IMR-90 (cell line): ENCODE measurements around the gene SMIM5. TPM values are rescaled to one million over a fixed set of nuclear protein-coding genes. Genes with fewer than 3 reads are reported as not detected.

ENCODE experiments used
- ATAC-seq: fragments of 200-7000 bp; cut with Tn5 transposase; 2 replicates; pipeline ENCODE4 v1.9.1; 2020; ENCODE audit warnings: low read depth, mild to moderate bottlenecking, moderate library complexity
- BruUV-seq: library from RNA; stranded (reverse); fragments of 400-500 nt; replicated peaks from 2 replicates; lab custom pipeline; 2021; lab: Mats Ljungman, UMichigan
- CTCF ChIA-PET: fragments of 300-600 bp; formaldehyde crosslinking; extraction: SDS; loops from one replicate; lab custom pipeline; 2021; ENCODE audit warnings: antibody characterized with exemption; lab: Yijun Ruan, JAX
- POLR2A ChIA-PET: fragments of 300-600 bp; sonication (Branson Sonifier 250); formaldehyde crosslinking; loops from one replicate; lab custom pipeline; 2022; ENCODE audit warnings: antibody characterized with exemption; ENCODE audit not compliant: unreplicated experiment; lab: Charles Lee
- DNase-seq: peaks from one replicate; pipeline ENCODE4 v3.0.0; 2013
- H2AFZ ChIP-seq: replicated peaks from 2 replicates; pipeline ENCODE3; 2013; ENCODE audit warnings: low read length, mild to moderate bottlenecking; ENCODE audit not compliant: poor library complexity
- H2AK5ac ChIP-seq: 2 replicates; pipeline ENCODE4 v1.6.1; 2013; ENCODE audit warnings: low read depth, low read length, inconsistent platforms
- H2AK9ac ChIP-seq: replicated peaks from 2 replicates; pipeline ENCODE3; 2013; ENCODE audit warnings: mild to moderate bottlenecking, low read depth, low read length, moderate library complexity; ENCODE audit not compliant: poor library complexity
- H2BK120ac ChIP-seq: 2 replicates; pipeline ENCODE4 v1.6.1; 2013; ENCODE audit warnings: low read depth, low read length, inconsistent platforms
- H2BK15ac ChIP-seq: 3 replicates; pipeline ENCODE4 v1.6.1; 2013; ENCODE audit warnings: low read depth, low read length, inconsistent platforms
- H2BK20ac ChIP-seq: 2 replicates; pipeline ENCODE4 v1.6.1; 2013; ENCODE audit warnings: low read depth, mild to moderate bottlenecking, inconsistent platforms, low read length, moderate library complexity
- H2BK5ac ChIP-seq: 2 replicates; pipeline ENCODE4 v1.6.1; 2013; ENCODE audit warnings: mild to moderate bottlenecking, low read depth, low read length, inconsistent platforms; ENCODE audit not compliant: poor library complexity, severe bottlenecking
- H3K14ac ChIP-seq: replicated peaks from 2 replicates; pipeline ENCODE4 v1.6.1; 2013; ENCODE audit warnings: low read depth, low read length, inconsistent platforms
- H3K18ac ChIP-seq: 2 replicates; pipeline ENCODE4 v1.6.1; 2013; ENCODE audit warnings: low read depth, low read length, control low read depth
- H3K23ac ChIP-seq: 2 replicates; pipeline ENCODE4 v1.6.1; 2013; ENCODE audit warnings: low read depth, low read length, inconsistent platforms
- H3K27ac ChIP-seq: 2 replicates; pipeline ENCODE4 v1.5.1; 2013; ENCODE audit warnings: mild to moderate bottlenecking, control low read depth, low read length; ENCODE audit not compliant: insufficient read depth
- H3K27me3 ChIP-seq: 2 replicates; pipeline ENCODE4 v1.6.1; 2013; ENCODE audit warnings: low read length; ENCODE audit not compliant: control insufficient read depth, insufficient read depth
- H3K36me3 ChIP-seq: 2 replicates; pipeline ENCODE4 v1.6.1; 2013; ENCODE audit warnings: low read length, mixed read lengths; ENCODE audit not compliant: control insufficient read depth, insufficient read depth
- H3K4ac ChIP-seq: 2 replicates; pipeline ENCODE4 v1.6.1; 2013; ENCODE audit warnings: low read depth, low read length, inconsistent platforms
- H3K4me1 ChIP-seq: 2 replicates; pipeline ENCODE4 v1.6.1; 2013; ENCODE audit warnings: low read length, mixed read lengths; ENCODE audit not compliant: control insufficient read depth, insufficient read depth
- H3K4me2 ChIP-seq: 2 replicates; pipeline ENCODE4 v1.6.1; 2013; ENCODE audit warnings: low read depth, mild to moderate bottlenecking, control low read depth, low read length, moderate library complexity
- H3K4me3 ChIP-seq: 2 replicates; pipeline ENCODE4 v1.5.1; 2013; ENCODE audit warnings: low read depth, mild to moderate bottlenecking, control low read depth, low read length, moderate library complexity; ENCODE audit not compliant: insufficient read depth
- H3K56ac ChIP-seq: 2 replicates; pipeline ENCODE4 v1.6.1; 2013; ENCODE audit warnings: low read length, inconsistent platforms; ENCODE audit not compliant: insufficient read depth; ENCODE audit errors: extremely low read depth
- H3K79me1 ChIP-seq, 2 experiments: 2 replicates each; pipeline ENCODE4 v1.6.1; 2013; ENCODE audit warnings: low read length in 2 of 2, inconsistent platforms in 1 of 2, low read depth in 1 of 2
- H3K9ac ChIP-seq: 2 replicates; pipeline ENCODE4 v1.6.1; 2013; ENCODE audit warnings: low read depth, low read length, control low read depth
- H3K9me1 ChIP-seq: 2 replicates; pipeline ENCODE4 v1.6.1; 2013; ENCODE audit warnings: low read length, inconsistent platforms; ENCODE audit not compliant: insufficient read depth
- H3K9me3 ChIP-seq: 2 replicates; pipeline ENCODE4 v1.6.1; 2013; ENCODE audit warnings: low read length; ENCODE audit not compliant: control insufficient read depth, insufficient read depth
- H4K20me1 ChIP-seq: 2 replicates; pipeline ENCODE4 v1.6.1; 2013; ENCODE audit warnings: low read length, inconsistent platforms; ENCODE audit not compliant: insufficient read depth
- H4K5ac ChIP-seq: 2 replicates; pipeline ENCODE4 v1.6.1; 2013; ENCODE audit warnings: mild to moderate bottlenecking, low read depth, low read length, control low read depth
- H4K8ac ChIP-seq, 2 experiments: 2 replicates each; pipeline ENCODE4 v1.6.1; 2013; ENCODE audit warnings: low read depth in 2 of 2, low read length in 2 of 2, control low read depth in 1 of 2, inconsistent platforms in 1 of 2
- H4K91ac ChIP-seq: 2 replicates; pipeline ENCODE4 v1.6.1; 2013; ENCODE audit warnings: low read depth, low read length, inconsistent platforms; ENCODE audit not compliant: insufficient read depth
- CTCF ChIP-seq: conservative IDR thresholded peaks from 2 replicates; pipeline ENCODE4 v1.5.1; 2012; ENCODE audit warnings: mild to moderate bottlenecking, low read depth, low read length, improper control_type of control experiment
- MAZ ChIP-seq: IDR thresholded peaks from 2 replicates; pipeline ENCODE4 v1.6.1; 2012; ENCODE audit warnings: low read depth, mild to moderate bottlenecking, low read length, improper control_type of control experiment, moderate library complexity, borderline replicate concordance
- POLR2A ChIP-seq: IDR thresholded peaks from 2 replicates; pipeline ENCODE4 v1.6.1; 2012; ENCODE audit warnings: mild to moderate bottlenecking, low read depth, low read length
- USF2 ChIP-seq: fragments of 150-350 bp; IDR thresholded peaks from 2 replicates; pipeline ENCODE4 v1.6.1; 2017; ENCODE audit warnings: mild to moderate bottlenecking, antibody characterized with exemption, low read length, low read depth
- WGBS, 2 experiments: methylation state at CpG; one replicate each; pipeline versions ENCODE4 v1.1.5 to v1.1.7; 2013; ENCODE audit warnings: missing lambda C conversion rate in 2 of 2; ENCODE audit not compliant: insufficient read length in 1 of 2; ENCODE audit errors: extremely low coverage in 2 of 2; 5-methylcytosine and 5-hydroxymethylcytosine counted together
- dilution Hi-C: fragments of 300-500 bp; cut with HindIII; formaldehyde crosslinking; loops from one replicate; pipeline ENCODE4 v1.14.3; 2018; ENCODE audit warnings: low sequenced_read_pairs; ENCODE audit not compliant: unreplicated experiment
- in situ Hi-C: fragments of 300-500 bp; cut with MboI; formaldehyde crosslinking; loops from 3 replicates; pipeline ENCODE4 v1.14.3; 2019; ENCODE audit warnings: low sequenced_read_pairs, inconsistent platforms, mixed read lengths
- intact Hi-C: fragments of 100-400 bp; cut with micrococcal nuclease; formaldehyde crosslinking; loops from 2 replicates; pipeline ENCODE4 v1.10.0; 2022
- polyA plus RNA-seq, 3 experiments: library from polyadenylated mRNA; depleted of rRNA; stranded (reverse); fragments of >200 nt; gene quantifications; 2 replicates each; pipeline ENCODE4 v1.2.3, GENCODE V29; 2012; ENCODE audit warnings: low replicate concordance in 1 of 3
- total RNA-seq: library from RNA; depleted of rRNA; stranded (reverse); fragments of >200 nt; gene quantifications from 2 replicates; pipeline ENCODE4 v1.2.3, GENCODE V29; 2012

SMIM5 gene
- total and polyA plus RNA-seq, 2 of the 4 experiments (the other 2 are of a cell fraction) = not detected

- Histone ChIP-seq H3K4me1 (no peaks in the 10 kb centered on the region), H2BK120ac (no peak overlapping the region), H2BK20ac (no peak overlapping the region), H3K14ac (no peak overlapping the region), H3K9me3 (no peaks in the 10 kb centered on the region), H4K20me1 (no peaks in the 10 kb centered on the region), H4K5ac (no peak overlapping the region), H3K4me2 (no peak overlapping the region), H3K27ac (no peak overlapping the region), H2AK5ac (no peak overlapping the region), H3K9ac (no peak overlapping the region), H3K4me3 (no peak overlapping the region), H3K36me3 (peaks cover 39% of the 10 kb centered on the region), H3K18ac (no peak overlapping the region), H3K27me3 (no peaks in the 10 kb centered on the region), H2AK9ac (no peak overlapping the region), H4K91ac (no peak overlapping the region), H2BK15ac (no peak overlapping the region), H3K9me1 (no peaks in the 10 kb centered on the region), H2BK5ac (no peak overlapping the region), H4K8ac (no peak overlapping the region), H3K4ac (no peak overlapping the region), H3K79me1 (no peaks in the 10 kb centered on the region), H3K56ac (no peak overlapping the region), H2AFZ (no peak overlapping the region), H3K23ac (no peak overlapping the region)
- POLR2A ChIA-PET = no interaction called here
- intact Hi-C loops (no loop called here), dilution Hi-C loops (no loop called here), in situ Hi-C loops (no loop called here)
- DNase-seq = no peak
- CTCF ChIA-PET = interaction anchor here (0.6 to 1.7 kb wide), 4 partner anchors 19 to 98 kb away, joined by 3 to 12 read pairs (median 6); partner anchors contain the start of gene SMIM5
- TF ChIP-seq CTCF = no peak
- TF ChIP-seq MAZ = no peak
- no peak for TF ChIP-seq USF2
- TF ChIP-seq POLR2A = no peak
- ATAC-seq = no peak
- no TSS peak for BruUV-seq
- 82% methylated on average over 2 of the region's 5 CpGs; no CpG with 5 or more reads in 1 of the 2 experiments for WGBS, 2 experiments
Measured at GRCh38 chr17:75652341-75652740, 19.1 kb downstream of the SMIM5 start.
